NCI-H128 (cell line): ENCODE measurements around the gene CDC16.
"Not testable (repeated sequence)": the region's sequence is repeated elsewhere in the genome, so short reads cannot be mapped to it uniquely, and the experiment has no call there.

Experiments used
- DNase-seq: peaks from one replicate; lab custom pipeline; 2025; ENCODE audit not compliant: unreplicated experiment; lab: John Stamatoyannopoulos, UW

CDC16 gene, protein sequence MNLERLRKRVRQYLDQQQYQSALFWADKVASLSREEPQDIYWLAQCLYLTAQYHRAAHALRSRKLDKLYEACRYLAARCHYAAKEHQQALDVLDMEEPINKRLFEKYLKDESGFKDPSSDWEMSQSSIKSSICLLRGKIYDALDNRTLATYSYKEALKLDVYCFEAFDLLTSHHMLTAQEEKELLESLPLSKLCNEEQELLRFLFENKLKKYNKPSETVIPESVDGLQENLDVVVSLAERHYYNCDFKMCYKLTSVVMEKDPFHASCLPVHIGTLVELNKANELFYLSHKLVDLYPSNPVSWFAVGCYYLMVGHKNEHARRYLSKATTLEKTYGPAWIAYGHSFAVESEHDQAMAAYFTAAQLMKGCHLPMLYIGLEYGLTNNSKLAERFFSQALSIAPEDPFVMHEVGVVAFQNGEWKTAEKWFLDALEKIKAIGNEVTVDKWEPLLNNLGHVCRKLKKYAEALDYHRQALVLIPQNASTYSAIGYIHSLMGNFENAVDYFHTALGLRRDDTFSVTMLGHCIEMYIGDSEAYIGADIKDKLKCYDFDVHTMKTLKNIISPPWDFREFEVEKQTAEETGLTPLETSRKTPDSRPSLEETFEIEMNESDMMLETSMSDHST

GRCh38 chr13:114234645-114235421 lies at the start of gene CDC16:
Gene CDC16 (plus strand): TSS chr13:114234897. CDS start chr13:114235085, 188 bp downstream.
- peak; percentile 68 for DNase-seq

DNA sequence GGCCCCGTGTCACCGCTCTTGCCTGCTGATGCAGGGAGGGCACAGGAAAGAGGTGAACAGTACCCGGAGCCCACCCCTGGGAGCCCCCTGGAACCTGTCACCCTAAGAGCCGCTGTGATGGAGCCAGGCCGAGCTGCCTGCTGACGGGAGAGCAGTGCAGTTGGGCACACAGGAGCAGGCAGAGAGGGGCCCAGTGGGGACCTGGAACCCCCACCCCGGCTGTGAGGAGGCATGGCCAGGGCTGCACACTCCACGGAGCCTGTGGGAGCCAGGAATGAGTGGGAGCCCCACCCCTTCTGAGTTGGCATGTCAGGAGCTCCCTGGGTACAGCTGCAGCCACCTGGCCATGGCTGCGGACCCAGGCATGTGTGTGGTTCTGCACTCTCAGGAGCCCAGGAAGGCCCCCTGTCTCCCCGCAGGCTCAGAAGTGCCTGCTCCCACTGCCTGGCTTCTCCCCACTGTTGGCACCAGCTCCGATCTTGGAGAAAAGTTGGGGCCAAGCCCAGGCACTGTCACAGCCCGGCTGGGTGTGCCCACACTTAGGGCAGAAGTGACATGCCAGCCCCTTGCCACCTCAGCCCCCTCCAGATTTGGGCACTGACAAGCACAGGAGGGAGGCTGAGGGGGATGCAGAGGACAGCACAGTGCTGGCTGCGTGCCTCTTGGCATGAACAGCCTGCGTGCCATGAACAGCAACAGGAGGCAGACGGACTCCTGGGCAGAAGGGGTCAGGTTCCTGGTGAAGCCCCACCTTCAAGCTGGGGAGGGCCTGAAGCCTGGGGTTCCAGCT lies 49.3 kb upstream of the CDC16 start:
- DNase-seq: no peak

DNA sequence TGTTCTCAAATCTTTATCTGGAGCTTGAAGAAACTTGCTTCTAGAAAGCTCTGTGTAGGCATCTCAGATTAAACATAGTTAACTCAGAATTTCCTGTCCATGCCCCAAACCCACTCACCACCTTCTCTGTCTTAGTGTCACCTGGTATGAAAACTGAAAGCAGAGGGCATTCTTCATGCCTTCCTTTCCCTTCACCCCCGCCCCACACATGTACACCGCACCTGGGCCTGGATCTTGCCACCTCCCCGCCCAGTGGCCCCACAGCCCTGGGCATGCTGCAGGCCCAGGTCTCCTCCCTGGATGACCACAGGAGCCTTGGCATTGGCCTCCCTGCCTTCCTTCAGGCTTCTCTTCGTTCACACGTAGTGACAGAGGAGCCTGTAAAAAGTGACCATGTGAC lies 39.8 kb upstream of the CDC16 start:
- no peak for DNase-seq

DNA sequence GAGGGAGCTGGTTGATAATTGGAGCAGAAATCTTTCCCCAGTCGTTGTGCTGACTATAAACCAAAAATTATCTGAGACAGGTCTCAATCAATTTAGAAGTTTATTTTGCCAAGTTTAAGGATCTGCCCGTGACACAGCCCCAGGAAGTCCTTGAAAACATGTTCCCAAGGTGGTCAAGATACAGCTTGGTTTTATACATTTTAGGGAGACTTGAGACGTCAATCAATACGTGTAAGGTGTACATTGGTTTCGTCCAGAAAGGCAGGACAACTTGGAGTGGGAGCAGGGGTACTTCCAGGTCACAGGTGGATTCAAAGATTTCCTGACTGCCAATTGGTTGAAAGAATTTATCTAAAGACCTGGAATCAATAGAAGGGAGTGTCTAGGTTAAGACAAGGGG lies 38.1 kb upstream of the CDC16 start:
- no peak for DNase-seq

- no peak for DNase-seq
Observed at GRCh38 chr13:114198556-114198955, 36.1 kb upstream of the CDC16 start.

- not testable (repeated sequence) for DNase-seq
Observed at GRCh38 chr13:114199526-114199925, 35.2 kb upstream of the CDC16 start.

DNA sequence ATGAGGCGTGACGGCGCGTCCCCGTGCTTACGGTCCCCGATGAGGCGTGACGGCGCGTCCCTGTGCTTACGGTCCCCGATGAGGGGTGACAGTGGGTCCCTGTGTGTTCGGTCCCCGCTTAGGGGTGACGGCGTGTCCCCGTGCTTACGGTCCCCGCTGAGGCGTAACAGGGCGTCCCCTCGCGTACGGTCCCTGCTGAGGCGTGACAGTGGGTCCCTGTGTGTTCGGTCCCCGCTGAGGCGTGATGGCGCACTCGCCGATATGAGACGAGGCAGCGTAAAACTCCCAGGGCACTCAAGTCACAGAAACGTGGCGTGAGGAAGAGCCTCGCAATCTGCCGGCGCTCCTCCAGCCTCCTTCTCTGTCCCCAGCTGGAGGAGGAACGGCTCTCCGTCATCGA lies 34.7 kb upstream of the CDC16 start:
- no peak for DNase-seq

DNA sequence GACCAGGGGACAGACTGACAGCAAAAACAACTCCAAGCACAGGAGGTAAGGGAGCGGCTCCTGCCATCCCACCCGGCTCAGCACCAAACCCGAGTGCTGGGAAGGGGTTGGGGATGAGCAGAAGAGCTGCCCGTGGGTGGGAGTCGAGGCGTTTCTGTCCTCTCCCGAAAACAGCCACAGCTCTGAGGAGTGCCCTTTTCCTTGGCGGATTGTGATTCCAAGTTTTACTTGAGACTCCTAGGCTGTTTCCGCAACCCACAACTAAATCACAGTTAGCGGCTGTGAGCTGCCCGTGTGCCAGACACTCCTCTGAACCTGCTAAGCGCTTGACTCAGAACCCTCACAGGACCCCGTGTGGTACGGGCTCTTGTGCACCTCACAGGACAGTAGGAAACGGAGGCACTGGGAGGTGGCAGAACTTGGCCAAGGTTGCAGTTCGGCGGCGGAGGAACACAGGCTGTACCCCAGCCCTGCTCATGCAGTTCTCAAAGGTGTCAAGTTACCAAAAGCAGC lies 34.2 kb upstream of the CDC16 start:
- DNase-seq: no peak

GRCh38 chr13:114202581-114202980 lies 32.1 kb upstream of the CDC16 start:
- DNase-seq: no peak

GRCh38 chr13:114203536-114203935 lies 31.2 kb upstream of the CDC16 start:
- DNase-seq: no peak

- DNase-seq: no peak
Observed at GRCh38 chr13:114204894-114205293, 29.8 kb upstream of the CDC16 start.

- DNase-seq: no peak
Observed at GRCh38 chr13:114208134-114208533, 26.6 kb upstream of the CDC16 start.

- DNase-seq: no peak
Observed at GRCh38 chr13:114211446-114212157, 23.1 kb upstream of the CDC16 start.

DNA sequence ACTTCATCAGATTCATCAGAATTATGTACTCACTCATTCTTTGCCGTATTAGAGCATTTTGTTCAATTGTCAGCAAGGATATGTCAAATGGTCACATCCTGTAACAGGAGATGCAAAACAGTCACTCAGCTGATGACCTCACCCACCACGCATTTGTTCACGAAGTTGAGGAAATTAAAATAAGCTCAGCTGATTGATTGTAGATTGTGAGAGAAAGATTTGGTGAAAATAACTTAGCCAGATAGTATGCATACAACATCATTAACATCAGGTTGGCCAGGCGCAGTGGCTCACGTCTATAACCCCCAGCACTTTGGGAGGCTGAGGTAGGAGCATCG lies 22.6 kb upstream of the CDC16 start:
- DNase-seq: no peak

- no peak for DNase-seq
Observed at GRCh38 chr13:114213980-114214379, 20.7 kb upstream of the CDC16 start.

GRCh38 chr13:114219392-114219791 lies 15.3 kb upstream of the CDC16 start:
- DNase-seq: no peak

GRCh38 chr13:114222461-114222968 lies 12.2 kb upstream of the CDC16 start:
- DNase-seq: no peak

DNA sequence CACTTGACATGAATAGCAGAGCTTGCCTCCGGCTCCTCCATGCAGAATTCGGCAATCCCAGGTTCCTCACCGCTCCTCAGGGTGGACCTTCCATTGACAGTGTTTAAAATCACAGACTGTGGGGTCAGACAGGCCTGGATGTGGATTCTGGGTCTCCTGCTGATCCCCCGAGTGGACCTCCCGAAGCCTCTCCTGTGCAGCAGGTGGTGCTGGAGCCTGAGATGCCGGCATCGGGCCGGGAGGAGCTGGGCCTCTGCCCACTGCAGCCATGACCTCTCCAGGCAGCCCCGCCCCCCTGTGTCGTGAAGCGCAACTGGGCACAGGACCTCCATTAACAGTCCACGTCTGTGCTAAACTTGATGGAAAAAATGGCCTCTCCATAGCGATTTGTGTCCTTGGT lies 10.5 kb upstream of the CDC16 start:
- DNase-seq: no peak

- DNase-seq: no peak
Observed at GRCh38 chr13:114225610-114226009, 9.1 kb upstream of the CDC16 start.

GRCh38 chr13:114226088-114226487 lies 8.6 kb upstream of the CDC16 start:
- no peak for DNase-seq
